Measurements from ENCODE around the gene MSI2. TPM values are rescaled to one million over a fixed set of nuclear protein-coding genes. Genes with fewer than 3 reads are reported as not detected.

Gene MSI2
- total RNA-seq, 2 donors from 2014 or later, result 112 to 119 TPM

DNA sequence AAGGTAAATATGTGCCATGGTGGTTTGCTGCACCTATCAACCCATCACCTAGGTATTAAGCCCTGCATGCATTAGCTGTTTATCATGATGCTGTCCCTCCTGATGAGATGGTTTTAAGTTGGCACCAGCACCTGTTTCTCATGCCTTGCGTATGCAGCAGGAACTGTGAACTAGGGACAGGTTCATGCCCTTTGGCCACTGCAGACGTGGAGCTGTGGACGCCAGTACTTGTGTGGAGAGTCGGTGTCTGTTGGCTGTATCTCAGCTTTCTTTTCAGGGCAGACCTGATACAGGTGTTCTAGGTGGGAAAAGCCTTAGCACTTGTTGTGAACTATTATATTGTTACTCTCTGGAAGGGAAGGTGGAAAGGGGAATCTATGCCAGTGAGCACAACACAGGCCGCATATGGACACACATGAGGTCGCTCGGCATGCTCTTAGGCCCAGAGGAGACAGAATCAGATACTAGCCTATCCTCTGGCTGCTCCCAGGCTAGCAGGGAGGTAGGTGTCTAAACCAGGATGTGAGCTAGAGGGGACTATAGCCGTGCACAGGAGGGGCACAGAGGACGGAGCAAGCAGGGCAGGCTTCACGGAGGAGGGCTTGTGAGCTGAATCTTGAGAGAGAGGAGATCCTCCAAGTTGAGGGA lies 22.5 kb downstream of the MSI2 start:
- peaks cover 5 to 6% of the 10 kb centered on the region in 2 donors for H3K36me3 Mint-ChIP-seq (ENCODE audit: insufficient read depth in 2 of 2)
- H3K9me3 Mint-ChIP-seq, result no peaks in the 10 kb centered on the region
- no peak overlapping the region for H3K4me3 Mint-ChIP-seq
- peaks cover 84% of the 10 kb centered on the region for H3K4me1 Mint-ChIP-seq (ENCODE audit: low read depth)
- DNase-seq (no peak), ATAC-seq (replicated peaks in 1 of 2) (no peak)
- no peak overlapping the region for H3K27ac Mint-ChIP-seq
- H3K27me3 Mint-ChIP-seq (ENCODE audit: low read depth), result no peaks in the 10 kb centered on the region

DNA sequence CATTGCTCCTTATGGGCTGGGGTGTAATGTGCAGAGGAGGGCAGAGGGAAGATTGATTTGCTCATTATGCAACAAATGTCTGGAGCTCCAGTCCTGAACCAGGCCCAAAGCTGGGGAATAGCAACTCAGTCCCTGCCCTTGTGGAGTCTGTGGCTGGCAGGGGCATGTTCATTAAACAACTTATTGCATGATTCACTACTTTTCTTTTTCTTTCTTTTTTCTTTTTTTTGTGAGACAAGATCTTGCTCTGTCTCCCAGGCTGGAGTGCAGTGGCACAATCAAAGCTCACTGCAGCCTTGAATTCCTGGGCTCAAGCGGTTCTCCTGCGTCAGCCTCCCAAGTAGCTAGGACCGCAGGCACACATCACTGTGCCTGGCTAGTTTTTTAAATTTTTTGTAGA lies 23.1 kb downstream of the MSI2 start:
- Mint-ChIP-seq H3K36me3 (ENCODE audit: insufficient read depth in 2 of 2) (peaks cover 3 to 5% of the 10 kb centered on the region in 2 donors), H3K9me3 (no peaks in the 10 kb centered on the region), H3K27ac (no peak overlapping the region), H3K4me3 (no peak overlapping the region), H3K4me1 (ENCODE audit: low read depth) (peaks cover 87% of the 10 kb centered on the region), H3K27me3 (ENCODE audit: low read depth) (no peaks in the 10 kb centered on the region)
- ATAC-seq (replicated peaks in 1 of 2) (no peak), DNase-seq (no peak)

DNA sequence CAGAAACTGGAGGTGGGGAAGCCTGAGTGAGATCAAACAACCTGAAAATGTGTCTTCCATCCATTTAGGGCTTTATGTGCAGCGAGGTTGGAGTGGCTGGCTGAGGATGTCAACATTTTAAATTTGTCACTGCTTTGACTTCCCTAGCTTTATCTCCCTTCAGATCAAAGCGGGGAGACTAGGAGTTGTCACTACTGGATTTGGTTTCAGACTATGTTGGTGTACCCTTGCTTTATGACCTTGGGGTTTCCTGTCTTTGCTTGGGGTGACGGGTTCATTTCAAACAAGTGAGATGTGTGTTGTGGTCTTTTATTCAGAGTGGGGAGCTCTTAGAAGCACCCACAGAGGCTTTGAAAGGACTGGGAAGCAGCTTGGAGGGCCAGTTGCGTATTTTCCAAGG lies 25.6 kb downstream of the MSI2 start:
- Mint-ChIP-seq H3K4me1 (ENCODE audit: low read depth) (peaks cover 84% of the 10 kb centered on the region), H3K27me3 (ENCODE audit: low read depth) (no peaks in the 10 kb centered on the region), H3K36me3 (ENCODE audit: insufficient read depth in 2 of 2) (peaks cover 3 to 5% of the 10 kb centered on the region in 2 donors), H3K4me3 (peak overlapping the region in 1 of 2 donors; percentile 12), H3K9me3 (no peaks in the 10 kb centered on the region), H3K27ac (no peak overlapping the region)
- ATAC-seq (replicated peaks in 1 of 2), result peak; percentile 48 to 62
- no peak for DNase-seq

DNA sequence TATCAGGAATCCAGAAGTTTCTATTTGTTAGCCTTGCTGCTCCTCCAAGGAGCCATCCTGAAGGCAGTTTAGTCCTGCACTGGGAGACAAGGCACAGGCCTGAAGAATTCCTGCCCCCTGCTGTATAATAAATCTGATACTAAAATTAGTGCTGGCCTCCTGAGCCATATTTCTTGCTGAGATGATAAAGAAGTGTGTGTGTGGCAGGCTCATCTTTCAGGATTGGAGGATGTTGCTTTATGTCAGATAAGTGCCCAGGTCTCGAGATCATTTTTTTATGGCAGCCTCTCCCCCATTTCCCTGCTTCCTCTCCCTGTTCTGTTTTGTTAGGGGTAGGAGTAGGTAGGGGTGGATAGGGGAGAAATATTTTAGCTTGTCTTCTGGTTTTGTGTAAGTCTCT lies 26.0 kb downstream of the MSI2 start:
- ATAC-seq (replicated peaks in 1 of 2) (no peak), DNase-seq (no peak)
- Mint-ChIP-seq H3K27ac (no peak overlapping the region), H3K9me3 (no peaks in the 10 kb centered on the region), H3K4me3 (no peak overlapping the region), H3K27me3 (ENCODE audit: low read depth) (no peaks in the 10 kb centered on the region), H3K4me1 (ENCODE audit: low read depth) (peaks cover 85% of the 10 kb centered on the region), H3K36me3 (ENCODE audit: insufficient read depth in 2 of 2) (peaks cover 3 to 5% of the 10 kb centered on the region in 2 donors)

DNA sequence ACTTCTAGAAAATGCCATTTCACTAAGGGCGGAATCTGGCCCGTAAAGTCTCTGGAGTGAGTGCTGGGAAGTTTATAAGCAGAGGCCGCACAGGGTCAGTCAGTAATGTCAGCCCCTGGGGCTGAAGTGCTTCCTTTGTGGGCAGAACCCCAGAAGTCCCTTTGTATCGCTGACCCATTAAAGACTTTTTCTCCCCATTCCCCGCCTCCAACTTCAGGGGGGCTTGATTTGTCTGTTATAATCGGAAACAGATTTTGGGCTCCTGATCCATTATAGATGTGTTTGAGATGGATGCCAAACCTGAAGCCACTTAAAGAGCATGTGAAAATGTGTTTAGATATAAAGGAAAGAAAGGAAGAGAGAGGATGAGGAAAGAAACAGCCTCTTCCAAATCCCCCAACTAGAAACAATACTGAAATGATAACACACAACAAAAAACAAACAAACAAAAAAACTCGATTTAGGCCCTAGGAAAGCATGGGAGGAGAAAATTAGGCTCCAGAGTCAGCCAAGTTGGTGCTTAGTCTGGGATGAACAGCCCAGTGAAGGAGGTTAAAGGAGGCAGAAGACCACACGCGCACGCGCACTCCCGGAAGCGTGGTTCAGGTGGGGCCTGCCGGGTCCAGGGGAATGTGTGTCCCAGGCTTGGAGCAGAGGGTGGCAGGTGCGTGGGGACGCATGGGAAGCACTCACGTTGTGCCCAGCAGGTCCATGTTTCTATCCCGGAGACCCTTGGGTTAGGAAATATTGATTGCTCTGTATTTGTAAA lies 27.1 kb downstream of the MSI2 start:
- Mint-ChIP-seq H3K27me3 (ENCODE audit: low read depth) (no peaks in the 10 kb centered on the region), H3K4me3 (peak overlapping the region; percentile 21 to 30), H3K27ac (no peak overlapping the region), H3K36me3 (ENCODE audit: insufficient read depth in 2 of 2) (peaks cover 0 to 3% of the 10 kb centered on the region in 2 donors), H3K4me1 (ENCODE audit: low read depth) (peaks cover 84% of the 10 kb centered on the region), H3K9me3 (no peaks in the 10 kb centered on the region)
- no peak for ATAC-seq (replicated peaks in 1 of 2)
- no peak for DNase-seq

DNA sequence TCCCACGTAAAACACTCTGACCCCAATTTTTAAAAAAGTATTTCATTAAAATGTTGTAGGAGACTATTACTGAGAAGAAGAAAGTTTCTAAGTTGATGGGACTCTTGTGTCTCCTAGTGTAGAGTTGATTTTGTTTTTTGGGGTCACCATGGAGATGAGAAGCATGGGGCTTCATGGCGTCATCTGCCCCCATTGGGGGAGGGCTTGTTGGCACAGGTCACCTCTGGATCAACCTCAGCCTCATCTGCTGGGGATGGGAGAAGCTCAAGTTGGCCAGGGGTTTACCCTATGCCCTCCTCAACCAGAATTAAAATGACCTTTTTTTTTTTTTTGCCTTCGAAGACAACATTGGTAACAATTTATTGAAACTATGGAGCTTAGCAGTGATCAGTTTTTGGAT lies 28.3 kb downstream of the MSI2 start:
- peak; percentile 10 to 16 for DNase-seq
- peak overlapping the region; percentile 94 for H3K27ac Mint-ChIP-seq
- H3K4me1 Mint-ChIP-seq (ENCODE audit: low read depth), result peaks cover 78% of the 10 kb centered on the region
- peak overlapping the region; percentile 60 to 82 for H3K4me3 Mint-ChIP-seq
- peaks cover 0 to 3% of the 10 kb centered on the region in 2 donors for H3K36me3 Mint-ChIP-seq (ENCODE audit: insufficient read depth in 2 of 2)
- H3K9me3 Mint-ChIP-seq, result no peaks in the 10 kb centered on the region
- no peaks in the 10 kb centered on the region for H3K27me3 Mint-ChIP-seq (ENCODE audit: low read depth)
- ATAC-seq (replicated peaks in 1 of 2), result peak; percentile 43 to 58

DNA sequence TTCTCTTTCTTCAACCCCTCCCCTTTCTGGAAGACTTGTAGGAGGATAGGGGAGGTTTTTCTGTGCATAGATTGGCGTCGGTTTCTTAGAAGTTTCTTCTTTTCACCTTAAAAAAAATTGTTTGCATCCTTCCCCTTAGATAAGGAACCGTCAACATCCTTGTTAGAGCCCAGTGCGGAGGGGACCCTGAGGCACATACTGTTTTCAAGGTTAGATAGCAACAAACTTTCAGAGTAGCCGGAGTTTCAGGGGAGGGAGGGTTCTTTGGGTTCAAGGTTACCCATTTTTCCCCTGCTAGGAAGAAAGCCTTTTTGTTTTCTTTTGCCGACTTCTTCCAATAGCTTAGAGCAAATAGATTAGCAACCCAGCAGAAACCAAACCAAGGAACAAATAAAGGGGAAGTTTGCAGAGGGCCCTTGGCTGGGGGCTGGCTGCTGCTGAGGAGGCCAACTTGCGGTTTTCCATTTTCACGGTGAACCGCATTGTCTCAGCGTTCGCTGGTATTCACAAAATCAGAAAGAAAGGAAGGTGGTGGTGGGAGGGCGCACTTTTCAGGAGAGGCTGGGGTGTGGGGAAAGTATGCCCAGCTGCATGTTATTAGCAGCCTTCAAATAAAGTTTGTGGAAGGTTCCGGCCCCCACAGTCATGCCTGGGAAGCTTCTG lies 28.8 kb downstream of the MSI2 start:
- Mint-ChIP-seq H3K4me3 (peak overlapping the region; percentile 60 to 82), H3K27ac (peak overlapping the region; percentile 94), H3K4me1 (ENCODE audit: low read depth) (peaks cover 73% of the 10 kb centered on the region), H3K9me3 (no peaks in the 10 kb centered on the region), H3K27me3 (ENCODE audit: low read depth) (no peaks in the 10 kb centered on the region), H3K36me3 (ENCODE audit: insufficient read depth in 2 of 2) (peaks cover 0 to 3% of the 10 kb centered on the region in 2 donors)
- DNase-seq (peak; percentile 49 to 69), ATAC-seq (replicated peaks in 1 of 2) (peak; percentile 70 to 77)

DNA sequence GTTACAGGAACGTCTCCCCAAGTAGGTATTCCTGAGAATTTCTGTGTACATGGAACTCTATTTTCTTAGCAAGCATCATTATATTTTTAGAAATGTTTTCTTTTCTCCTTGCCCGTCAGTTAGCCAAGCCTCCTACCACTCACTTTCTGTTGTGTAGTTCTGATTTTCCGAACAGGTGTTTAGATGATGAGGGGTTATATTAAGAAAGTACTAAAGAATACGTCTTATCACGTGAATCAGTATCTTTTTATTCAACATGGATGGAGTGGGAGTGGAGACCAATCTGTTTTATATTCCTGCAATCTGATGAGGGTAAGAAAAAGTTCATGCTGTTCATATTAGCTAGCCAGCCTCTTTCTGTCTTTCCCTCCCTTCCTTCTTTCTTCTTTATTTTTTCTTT lies 29.4 kb downstream of the MSI2 start:
- no peaks in the 10 kb centered on the region for H3K9me3 Mint-ChIP-seq
- peaks cover 0 to 3% of the 10 kb centered on the region in 2 donors for H3K36me3 Mint-ChIP-seq (ENCODE audit: insufficient read depth in 2 of 2)
- H3K4me3 Mint-ChIP-seq, result peak overlapping the region; percentile 60 to 82
- H3K27me3 Mint-ChIP-seq (ENCODE audit: low read depth), result no peaks in the 10 kb centered on the region
- H3K4me1 Mint-ChIP-seq (ENCODE audit: low read depth), result peaks cover 69% of the 10 kb centered on the region
- ATAC-seq (replicated peaks in 1 of 2) (no peak), DNase-seq (no peak)
- peak overlapping the region; percentile 94 for H3K27ac Mint-ChIP-seq

DNA sequence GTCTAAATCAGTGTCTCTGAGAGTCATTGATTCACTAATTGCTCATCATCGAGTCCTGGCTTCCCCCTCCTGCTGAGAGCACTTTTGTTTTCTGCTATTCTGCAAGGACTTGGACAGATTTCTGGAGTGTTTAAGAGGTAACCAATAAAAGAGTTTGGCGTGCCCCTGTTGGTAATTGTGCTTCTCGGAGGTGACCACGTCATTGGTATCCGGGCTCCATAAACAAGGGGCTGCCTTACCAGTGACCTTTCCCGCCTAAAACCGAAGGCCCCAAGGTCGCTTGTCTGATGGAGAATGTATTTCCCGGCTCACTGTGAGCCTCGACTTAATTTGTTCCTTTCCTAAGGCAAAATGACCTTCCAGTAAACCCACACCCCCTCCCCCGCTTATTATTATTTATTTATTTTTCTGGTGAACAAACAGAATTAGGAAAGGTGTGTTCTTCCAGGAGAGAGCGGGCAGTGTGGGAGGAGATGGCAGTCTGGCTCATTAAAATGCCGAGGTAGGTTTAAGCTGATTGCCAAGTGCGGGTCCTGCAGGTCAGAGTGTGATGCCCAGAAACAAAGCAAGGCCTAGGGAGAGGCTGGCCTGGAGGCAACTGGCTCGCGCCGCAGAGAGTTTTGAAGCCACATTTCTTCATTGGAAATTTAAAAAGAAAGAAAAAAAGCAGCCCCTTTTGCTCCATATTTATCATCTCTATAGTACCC lies 30.2 kb downstream of the MSI2 start:
- peaks cover 0 to 3% of the 10 kb centered on the region in 2 donors for H3K36me3 Mint-ChIP-seq (ENCODE audit: insufficient read depth in 2 of 2)
- peak overlapping the region in 1 of 2 donors; percentile 82 for H3K4me3 Mint-ChIP-seq
- no peak for DNase-seq
- H3K27me3 Mint-ChIP-seq (ENCODE audit: low read depth), result no peaks in the 10 kb centered on the region
- H3K4me1 Mint-ChIP-seq (ENCODE audit: low read depth), result peaks cover 61% of the 10 kb centered on the region
- ATAC-seq (replicated peaks in 1 of 2), result no peak
- peak overlapping the region; percentile 94 for H3K27ac Mint-ChIP-seq
- no peaks in the 10 kb centered on the region for H3K9me3 Mint-ChIP-seq

DNA sequence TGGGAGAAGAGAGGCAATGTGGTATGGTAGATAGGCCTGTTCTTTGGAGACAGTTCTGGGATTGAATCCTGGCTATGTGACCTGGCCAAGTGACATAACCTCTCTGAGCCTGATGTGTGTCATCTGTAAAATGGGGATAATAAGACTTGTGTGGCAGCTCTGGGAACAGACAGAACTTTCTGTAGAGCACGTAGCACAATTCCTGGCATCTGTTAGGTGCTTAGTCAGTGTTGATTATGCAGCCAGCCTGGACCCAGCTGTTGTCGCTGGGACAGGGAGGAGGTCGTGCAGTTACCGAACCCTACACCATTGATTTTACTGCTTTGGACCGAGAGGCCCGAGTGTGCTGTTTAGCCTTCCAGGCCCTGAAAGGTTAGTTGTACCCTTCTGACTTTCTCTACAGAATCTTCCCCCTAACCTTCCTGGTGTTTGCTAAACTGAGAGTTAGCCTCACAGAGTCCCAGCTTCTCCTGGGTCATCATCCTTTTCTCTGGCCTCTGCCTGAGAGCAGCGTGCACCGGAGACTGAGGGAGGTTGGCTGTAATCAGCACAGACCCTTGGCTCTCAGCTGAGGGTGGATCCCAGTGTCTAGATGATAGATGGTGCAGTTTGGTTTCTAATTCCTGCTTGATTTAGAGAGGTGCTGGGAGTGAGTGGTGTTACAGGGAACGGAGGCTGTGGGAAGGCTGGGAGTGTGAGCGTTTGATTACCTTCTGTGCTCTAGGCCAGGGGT lies 31.9 kb downstream of the MSI2 start:
- no peaks in the 10 kb centered on the region for H3K9me3 Mint-ChIP-seq
- H3K4me1 Mint-ChIP-seq (ENCODE audit: low read depth), result peaks cover 48% of the 10 kb centered on the region
- H3K27ac Mint-ChIP-seq, result no peak overlapping the region
- no peak overlapping the region for H3K4me3 Mint-ChIP-seq
- no peaks in the 10 kb centered on the region for H3K27me3 Mint-ChIP-seq (ENCODE audit: low read depth)
- H3K36me3 Mint-ChIP-seq (ENCODE audit: insufficient read depth in 2 of 2), result peaks cover 0 to 1% of the 10 kb centered on the region in 2 donors
- ATAC-seq (replicated peaks in 1 of 2), result no peak
- DNase-seq, result no peak

DNA sequence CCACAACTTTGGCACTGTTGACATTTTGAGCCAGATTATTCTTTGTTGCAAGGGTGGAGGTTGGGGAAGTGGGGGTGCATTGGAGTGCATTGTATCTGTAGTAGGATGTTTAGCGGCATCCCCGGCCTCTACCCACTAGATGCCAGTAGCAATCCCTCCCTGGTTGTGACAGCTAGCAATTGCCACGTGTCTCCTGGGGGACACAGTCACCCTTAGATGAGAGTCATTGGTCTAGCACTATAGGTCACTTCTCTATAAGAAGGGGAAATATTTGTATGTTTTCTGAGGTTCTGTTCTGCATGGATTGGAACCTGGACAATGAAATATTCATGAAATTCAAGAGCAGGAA lies 32.4 kb downstream of the MSI2 start:
- no peak for DNase-seq
- Mint-ChIP-seq H3K36me3 (ENCODE audit: insufficient read depth in 2 of 2) (peaks cover 0 to 1% of the 10 kb centered on the region in 2 donors), H3K27ac (no peak overlapping the region), H3K27me3 (ENCODE audit: low read depth) (no peaks in the 10 kb centered on the region), H3K4me1 (ENCODE audit: low read depth) (peaks cover 42% of the 10 kb centered on the region), H3K4me3 (no peak overlapping the region), H3K9me3 (no peaks in the 10 kb centered on the region)
- ATAC-seq (replicated peaks in 1 of 2), result no peak

DNA sequence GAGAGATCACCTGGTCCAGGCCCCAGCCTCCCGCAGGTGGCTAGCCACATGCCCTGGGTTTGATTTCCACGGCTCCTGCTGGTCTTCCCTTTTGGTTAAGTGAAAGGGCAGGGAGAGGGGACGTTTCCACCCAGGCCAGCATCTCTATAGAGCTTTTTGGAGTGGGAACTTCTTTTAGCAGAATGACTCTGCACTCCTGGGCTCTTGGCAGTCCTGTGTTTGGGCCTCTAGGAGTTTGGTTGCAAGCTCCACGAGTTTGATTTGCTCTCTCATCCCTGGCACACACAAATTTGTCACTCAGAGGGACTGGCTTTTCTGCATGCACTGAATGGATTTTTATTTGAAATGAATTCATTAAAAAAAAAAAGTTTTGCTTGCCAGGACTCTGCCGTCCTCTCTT lies 32.8 kb downstream of the MSI2 start:
- Mint-ChIP-seq H3K27ac (no peak overlapping the region), H3K9me3 (no peaks in the 10 kb centered on the region), H3K4me1 (ENCODE audit: low read depth) (peaks cover 42% of the 10 kb centered on the region), H3K36me3 (ENCODE audit: insufficient read depth in 2 of 2) (peaks cover 0 to 1% of the 10 kb centered on the region in 2 donors), H3K4me3 (no peak overlapping the region), H3K27me3 (ENCODE audit: low read depth) (no peaks in the 10 kb centered on the region)
- ATAC-seq (replicated peaks in 1 of 2) (no peak), DNase-seq (no peak)
